ENCODE measurements around the gene SPATA19.
A peak's percentile ranks its signal among the peaks of the same experiment; 100 is the strongest.

- TF ChIP-seq GATA2 (IDR thresholded peaks at IDR 0.05; ENCODE audit: low read depth, low read length) (peak; percentile 70), GATA3 (IDR thresholded peaks at IDR 0.05; ENCODE audit: low read depth, low read length) (no peak)
Observed at GRCh38 chr11:133814588-133815100, 30.7 kb downstream of the SPATA19 start.
